Endothelial cell of umbilical vein (primary cell): ENCODE results near the gene CENPU. TPM values are rescaled to one million over a fixed set of nuclear protein-coding genes. Genes with fewer than 3 reads are reported as not detected.

ENCODE experiments used
- BruUV-seq: library from RNA; stranded (reverse); fragments of 400-500 nt; replicated peaks from 2 replicates; lab custom pipeline; 2021; lab: Mats Ljungman, UMichigan
- CTCF ChIA-PET: fragments of 300-600, 350-600 bp; sonication (Branson Sonifier 250); formaldehyde crosslinking; loops from one replicate; lab custom pipeline; 2021; ENCODE audit warnings: antibody characterized with exemption, inconsistent platforms; lab: Charles Lee
- POLR2A ChIA-PET: fragments of 300-600, 350-600 bp; sonication (Branson Sonifier 250); formaldehyde crosslinking; loops from one replicate; lab custom pipeline; 2021; ENCODE audit warnings: antibody characterized with exemption, inconsistent platforms; lab: Charles Lee
- DNase-seq: peaks from one replicate; pipeline ENCODE4 v3.0.0-alpha.2; 2011; ENCODE audit warnings: low read depth, low spot score
- FAIRE-seq: peaks from 2 replicates; lab custom pipeline; 2011; peaks lifted over from hg19 to GRCh38; lab: Jason Lieb, UNC
- H2AFZ ChIP-seq: 2 replicates; pipeline ENCODE4 v1.6.0; 2012; ENCODE audit warnings: low read depth, low read length, control low read depth, inconsistent platforms
- H3K27ac ChIP-seq: 2 replicates; pipeline ENCODE4 v1.5.1; 2011; ENCODE audit warnings: low read depth, mild to moderate bottlenecking, control low read depth, low read length, moderate library complexity; ENCODE audit not compliant: insufficient read depth
- H3K27me3 ChIP-seq, 2 experiments: 2 replicates each; pipeline versions ENCODE4 v1.6.0 to v1.6.1; 2011; ENCODE audit warnings: low read length in 2 of 2, mixed read lengths in 1 of 2; ENCODE audit not compliant: control insufficient read depth in 2 of 2, insufficient read depth in 2 of 2
- H3K36me3 ChIP-seq, 2 experiments: 2 replicates in 1 of 2; 3 replicates in 1 of 2; pipeline ENCODE4 v1.5.1; 2011; ENCODE audit warnings: low read length in 2 of 2, mild to moderate bottlenecking in 1 of 2, moderate library complexity in 1 of 2; ENCODE audit not compliant: control insufficient read depth in 2 of 2, insufficient read depth in 2 of 2; ENCODE audit errors: extremely low read depth in 1 of 2
- H3K4me1 ChIP-seq: 3 replicates; pipeline ENCODE4 v1.5.1; 2011; ENCODE audit warnings: mild to moderate bottlenecking, low read length; ENCODE audit not compliant: control insufficient read depth, insufficient read depth; ENCODE audit errors: extremely low read depth
- H3K4me2 ChIP-seq: 2 replicates; pipeline ENCODE4 v1.6.1; 2011; ENCODE audit warnings: low read length, control low read depth, mixed read lengths; ENCODE audit not compliant: insufficient read depth
- H3K4me3 ChIP-seq, 3 experiments: fragments of 200-600 bp in 1 of 3; sonication (generic), shearing (Covaris generic) in 1 of 3; replicated peaks in 1 of 3; 2 replicates each; pipeline ENCODE4 v1.5.1; 2011 to 2016; ENCODE audit warnings: control low read depth in 3 of 3, low read length in 3 of 3, mild to moderate bottlenecking in 2 of 3, inconsistent platforms in 1 of 3, low read depth in 1 of 3, moderate library complexity in 1 of 3; ENCODE audit not compliant: insufficient read depth in 1 of 3
- H3K79me2 ChIP-seq: 2 replicates; pipeline ENCODE4 v1.6.0; 2012; ENCODE audit warnings: low read length, inconsistent platforms; ENCODE audit not compliant: control insufficient read depth, insufficient read depth
- H3K9ac ChIP-seq: replicated peaks from 2 replicates; pipeline ENCODE3; 2011; ENCODE audit warnings: low read length, control low read depth; ENCODE audit not compliant: insufficient read depth; ENCODE audit errors: extremely low read depth
- H3K9me1 ChIP-seq: replicated peaks from 3 replicates; pipeline ENCODE4 v1.6.0; 2011; ENCODE audit warnings: mild to moderate bottlenecking, low read length; ENCODE audit not compliant: control insufficient read depth, insufficient read depth; ENCODE audit errors: extremely low read depth
- H3K9me3 ChIP-seq: replicated peaks from 2 replicates; pipeline ENCODE4 v1.5.1; 2012; ENCODE audit warnings: low read length, inconsistent platforms; ENCODE audit not compliant: control insufficient read depth, insufficient read depth
- H4K20me1 ChIP-seq: replicated peaks from 2 replicates; pipeline ENCODE3; 2011; ENCODE audit warnings: mild to moderate bottlenecking, low read length; ENCODE audit not compliant: control insufficient read depth, insufficient read depth; ENCODE audit errors: extremely low read depth
- CTCF ChIP-seq, 2 donors: IDR thresholded peaks; 1 replicate in 1 of 2; 2 replicates in 1 of 2; pipeline ENCODE4 v1.5.1; 2011; ENCODE audit warnings: low read length in 2 of 2, mild to moderate bottlenecking in 2 of 2, moderate library complexity in 2 of 2, control low read depth in 1 of 2, inconsistent platforms in 1 of 2, low read depth in 1 of 2; ENCODE audit not compliant: insufficient read depth in 1 of 2; ENCODE audit errors: extremely low read depth in 1 of 2
- EZH2 ChIP-seq: IDR thresholded peaks from 2 replicates; pipeline ENCODE4 v1.6.1; 2012; ENCODE audit warnings: borderline replicate concordance, low read depth, mild to moderate bottlenecking, moderate library complexity, low read length, inconsistent platforms; ENCODE audit not compliant: severe bottlenecking
- FOS ChIP-seq: IDR thresholded peaks from 2 replicates; pipeline ENCODE4 v1.6.1; 2011; ENCODE audit warnings: mild to moderate bottlenecking, low read length, moderate library complexity, borderline replicate concordance; ENCODE audit not compliant: insufficient read depth
- GATA2 ChIP-seq: IDR thresholded peaks from 2 replicates; pipeline ENCODE4 v1.7.0; 2011; ENCODE audit warnings: low read depth, mild to moderate bottlenecking, moderate library complexity, mixed read lengths, low read length; ENCODE audit not compliant: insufficient read length, insufficient read depth
- JUN ChIP-seq: IDR thresholded peaks from 2 replicates; pipeline ENCODE4 v1.6.1; 2011; ENCODE audit warnings: borderline replicate concordance, low read depth; ENCODE audit not compliant: insufficient read length, insufficient read depth
- MAX ChIP-seq: IDR thresholded peaks from 2 replicates; pipeline ENCODE4 v1.6.1; 2011; ENCODE audit not compliant: insufficient read depth, insufficient read length
- MYC ChIP-seq: IDR thresholded peaks from one replicate; pipeline ENCODE4 v1.6.1; 2011; ENCODE audit warnings: mild to moderate bottlenecking, low read depth, low read length
- POLR2A ChIP-seq: IDR thresholded peaks from 2 replicates; pipeline ENCODE4 v1.6.1; 2012; ENCODE audit warnings: low read depth, mild to moderate bottlenecking, control low read depth, low read length
- POLR2AphosphoS5 ChIP-seq: IDR thresholded peaks from 2 replicates; pipeline ENCODE4 v1.6.1; 2012; ENCODE audit warnings: low read depth, mild to moderate bottlenecking, control low read depth, low read length, moderate library complexity; ENCODE audit not compliant: insufficient read depth
- dilution Hi-C: fragments of 300-500 bp; cut with MboI; formaldehyde crosslinking; loops from one replicate; pipeline ENCODE4 v1.15.0; 2019; ENCODE audit warnings: low sequenced_read_pairs; ENCODE audit not compliant: extremely low pct_ligation_motif_present
- intact Hi-C: fragments of 100-400 bp; cut with micrococcal nuclease; formaldehyde crosslinking; loops from one replicate; pipeline ENCODE4 v1.10.0; 2022
- polyA plus RNA-seq, 4 experiments: library from polyadenylated mRNA; depleted of rRNA in 3 of 4; stranded (reverse) in 3 of 4; unstranded in 1 of 4; fragments of >200 nt; gene quantifications; 2 replicates each; pipeline versions ENCODE4 v1.2.1 to v1.2.3, GENCODE V29; 2011 to 2012; ENCODE audit warnings: missing spikeins in 1 of 4
- total RNA-seq: library from RNA; stranded (reverse); gene quantifications from 2 replicates; pipeline ENCODE4 v1.2.3, GENCODE V29; 2021

Gene CENPU
- total and polyA plus RNA-seq, 2 donors (not counting 3 experiments of a cell fraction or from before 2014, with no cell fraction given): 7.0 to 37.9 TPM

- no peaks in the 10 kb centered on the region for H3K27me3 ChIP-seq
- BruUV-seq: no TSS peak
- no peaks in the 10 kb centered on the region for H3K79me2 ChIP-seq
- no peaks in the 10 kb centered on the region for H3K9me3 ChIP-seq
- DNase-seq (no peak), FAIRE-seq (no peak)
- no peak overlapping the region for H3K27ac ChIP-seq
- no peaks in the 10 kb centered on the region for H3K36me3 ChIP-seq
- H4K20me1 ChIP-seq: no peaks in the 10 kb centered on the region
- H3K9me1 ChIP-seq: no peaks in the 10 kb centered on the region
- ChIA-PET CTCF (interaction anchor here (1.6 kb wide), 1 partner anchor 14 kb away, joined by 3 read pairs; no protein-coding TSS in a partner anchor), POLR2A (no interaction called here)
- H3K4me1 ChIP-seq: no peaks in the 10 kb centered on the region
- H3K9ac ChIP-seq: no peak overlapping the region
- H3K4me3 ChIP-seq: no peak overlapping the region
- intact Hi-C loops: no loop called here
- no peak overlapping the region for H3K4me2 ChIP-seq
- H2AFZ ChIP-seq: no peak overlapping the region
- dilution Hi-C loops: no loop called here
- TF ChIP-seq CTCF (IDR thresholded peaks at IDR 0.05; ENCODE audit: extremely low read depth in 1 of 2, insufficient read depth in 1 of 2, low read depth in 1 of 2, low read length in 2 of 2): no peak
- TF ChIP-seq POLR2A: no peak
- no peak for TF ChIP-seq MYC
- no peak for TF ChIP-seq MAX
- no peak for TF ChIP-seq FOS
- TF ChIP-seq GATA2: no peak
- TF ChIP-seq JUN: no peak
- no peak for TF ChIP-seq POLR2AphosphoS5
- TF ChIP-seq EZH2: no peak
Measured at GRCh38 chr4:184705692-184706091, 28.2 kb downstream of the CENPU start.
